ENCODE data around the gene UROC1.

DNA sequence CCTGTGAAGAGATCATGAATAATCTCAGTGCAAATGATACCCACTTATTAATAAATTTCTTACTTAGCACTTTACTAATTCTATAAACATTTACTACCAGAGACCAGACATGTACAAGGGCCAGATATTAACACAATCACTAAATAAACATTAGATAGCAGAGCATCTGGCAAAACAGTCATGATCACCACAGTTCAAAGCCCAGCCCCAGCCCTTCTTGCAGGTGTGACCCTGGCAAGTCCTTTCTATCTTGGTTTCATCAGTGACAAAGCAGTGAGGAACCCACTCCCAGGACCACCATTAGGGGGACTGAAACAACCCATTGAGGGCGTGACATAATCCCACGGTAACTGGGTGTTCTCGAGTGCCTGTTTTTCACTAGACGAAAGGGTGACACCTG, 53.5 kb downstream of the UROC1 start:
- TF ChIP-seq POLR2AphosphoS5 (IDR thresholded peaks at IDR 0.05; ENCODE audit: low read depth, low read length) (no peak), POLR2A (IDR thresholded peaks at IDR 0.05; ENCODE audit: low read depth, low read length) (no peak)
